HEK293 (cell line): ENCODE measurements around the gene ZFPM1.

Experiments
- CTCF ChIA-PET: fragments of 350-600 bp; formaldehyde crosslinking; extraction: SDS; loops from one replicate; lab custom pipeline; 2021; ENCODE audit warnings: antibody characterized with exemption; lab: Yijun Ruan, JAX
- POLR2A ChIA-PET: fragments of 300-600 bp; formaldehyde crosslinking; extraction: SDS; loops from one replicate; lab custom pipeline; 2020; ENCODE audit warnings: antibody characterized with exemption, inconsistent platforms; lab: Yijun Ruan, JAX
- H3K27ac ChIP-seq: fragments of 200-500 bp; sonication (Bioruptor generic); 2 replicates; pipeline ENCODE4 v1.5.1; 2014; ENCODE audit warnings: low read depth, low read length, control low read depth, inconsistent platforms; ENCODE audit errors: extremely low read depth
- H3K36me3 ChIP-seq, 2 experiments: fragments of 200-500 bp in 1 of 2; sonication (Bioruptor generic) in 1 of 2; 1 replicate in 1 of 2; 2 replicates in 1 of 2; pipeline ENCODE4 v1.5.1; 2014 to 2017; ENCODE audit warnings: inconsistent platforms in 2 of 2, low read length in 2 of 2; ENCODE audit not compliant: control insufficient read depth in 2 of 2, insufficient read depth in 1 of 2
- H3K4me1 ChIP-seq: fragments of 200-500 bp; sonication (Bioruptor generic); 2 replicates; pipeline ENCODE4 v1.5.1; 2014; ENCODE audit warnings: mild to moderate bottlenecking, low read length, inconsistent platforms; ENCODE audit not compliant: control insufficient read depth, insufficient read depth
- H3K4me3 ChIP-seq: 2 replicates; pipeline ENCODE4 v1.5.1; 2011; ENCODE audit warnings: low read depth, mild to moderate bottlenecking, control low read depth, low read length, moderate library complexity
- H3K9me3 ChIP-seq: fragments of 200-500 bp; sonication (Bioruptor generic); 2 replicates; pipeline ENCODE4 v1.5.1; 2014; ENCODE audit warnings: low read depth, low read length, inconsistent platforms; ENCODE audit not compliant: control insufficient read depth, insufficient read depth
- GLI2 ChIP-seq: fragments of 450-650 bp; formaldehyde crosslinking; IDR thresholded peaks from 2 replicates; pipeline ENCODE4; 2017; ENCODE audit warnings: missing biosample characterization, missing genetic modification characterization, low read depth, borderline replicate concordance
- INSM2 ChIP-seq: fragments of 450-650 bp; formaldehyde crosslinking; IDR thresholded peaks from 2 replicates; pipeline ENCODE4 v1.5.1; 2016; ENCODE audit warnings: missing biosample characterization, missing genetic modification characterization
- KLF1 ChIP-seq: fragments of 450-650 bp; formaldehyde crosslinking; IDR thresholded peaks from 2 replicates; pipeline ENCODE4 v1.5.1; 2016; ENCODE audit warnings: missing biosample characterization, missing genetic modification characterization
- KLF10 ChIP-seq: fragments of 450-650 bp; IDR thresholded peaks from 2 replicates; pipeline ENCODE4 v1.5.1; 2018; ENCODE audit warnings: missing biosample characterization, mild to moderate bottlenecking, missing genetic modification characterization
- MEIS1 ChIP-seq: sonication (generic); formaldehyde crosslinking; IDR thresholded peaks from 2 replicates; pipeline ENCODE4 v1.8.1; 2022; ENCODE audit warnings: missing genetic modification reagents, mild to moderate bottlenecking, borderline replicate concordance
- OVOL3 ChIP-seq: fragments of 450-650 bp; formaldehyde crosslinking; IDR thresholded peaks from 2 replicates; pipeline ENCODE4 v1.5.1; 2016; ENCODE audit warnings: missing biosample characterization, missing genetic modification characterization
- SCRT2 ChIP-seq: fragments of 450-650 bp; formaldehyde crosslinking; IDR thresholded peaks from 2 replicates; pipeline ENCODE4 v1.5.1; 2016; ENCODE audit warnings: missing biosample characterization, missing genetic modification characterization
- SP3 ChIP-seq: fragments of 450-650 bp; formaldehyde crosslinking; IDR thresholded peaks from 2 replicates; pipeline ENCODE4 v1.5.1; 2016; ENCODE audit warnings: missing biosample characterization, missing genetic modification characterization
- WT1 ChIP-seq: fragments of 450-650 bp; formaldehyde crosslinking; IDR thresholded peaks from 2 replicates; pipeline ENCODE4 v1.5.1; 2016; ENCODE audit warnings: missing biosample characterization, missing genetic modification characterization
- ZBTB1 ChIP-seq: fragments of 450-650 bp; formaldehyde crosslinking; IDR thresholded peaks from 2 replicates; pipeline ENCODE4 v1.5.1; 2016; ENCODE audit warnings: missing biosample characterization, missing genetic modification characterization
- ZBTB8A ChIP-seq: fragments of 450-650 bp; formaldehyde crosslinking; IDR thresholded peaks from 2 replicates; pipeline ENCODE4 v1.5.1; 2016; ENCODE audit warnings: missing biosample characterization, missing genetic modification characterization
- ZFP41 ChIP-seq: fragments of 450-650 bp; formaldehyde crosslinking; IDR thresholded peaks from 2 replicates; pipeline ENCODE4 v1.5.1; 2016; ENCODE audit warnings: missing biosample characterization, missing genetic modification characterization, borderline replicate concordance
- ZNF132 ChIP-seq: fragments of 450-650 bp; formaldehyde crosslinking; IDR thresholded peaks from 2 replicates; pipeline ENCODE4 v1.5.1; 2017; ENCODE audit warnings: missing biosample characterization, missing genetic modification characterization, borderline replicate concordance
- ZNF175 ChIP-seq: fragments of 450-650 bp; formaldehyde crosslinking; IDR thresholded peaks from 2 replicates; pipeline ENCODE4 v1.5.1; 2016; ENCODE audit warnings: missing biosample characterization, missing genetic modification characterization
- ZNF184 ChIP-seq: fragments of 450-650 bp; IDR thresholded peaks from 2 replicates; pipeline ENCODE4 v1.5.1; 2018; ENCODE audit warnings: missing biosample characterization, mild to moderate bottlenecking, missing genetic modification characterization
- ZNF19 ChIP-seq: fragments of 450-650 bp; formaldehyde crosslinking; IDR thresholded peaks from 2 replicates; pipeline ENCODE4; 2016; ENCODE audit warnings: missing biosample characterization, missing genetic modification characterization, low read depth
- ZNF266 ChIP-seq: fragments of 450-650 bp; formaldehyde crosslinking; IDR thresholded peaks from 2 replicates; pipeline ENCODE4 v1.5.1; 2016; ENCODE audit warnings: missing biosample characterization, missing genetic modification characterization, low read depth
- ZNF335 ChIP-seq: fragments of 450-650 bp; formaldehyde crosslinking; conservative IDR thresholded peaks from 2 replicates; pipeline ENCODE4 v1.5.1; 2016; ENCODE audit warnings: missing biosample characterization, missing genetic modification characterization
- ZNF37A ChIP-seq: fragments of 450-650 bp; IDR thresholded peaks from 2 replicates; pipeline ENCODE4 v1.5.1; 2018; ENCODE audit warnings: missing biosample characterization, missing genetic modification characterization
- ZNF571 ChIP-seq: fragments of 450-650 bp; formaldehyde crosslinking; IDR thresholded peaks from 2 replicates; pipeline ENCODE4 v1.5.0; 2017; ENCODE audit warnings: missing biosample characterization, missing genetic modification characterization
- ZNF585B ChIP-seq: fragments of 450-650 bp; formaldehyde crosslinking; IDR thresholded peaks from 2 replicates; pipeline ENCODE4 v1.5.1; 2016; ENCODE audit warnings: missing biosample characterization, missing genetic modification characterization
- ZNF621 ChIP-seq: fragments of 450-650 bp; formaldehyde crosslinking; IDR thresholded peaks from 2 replicates; pipeline ENCODE4 v1.5.1; 2017; ENCODE audit warnings: missing biosample characterization, missing genetic modification characterization
- ZNF624 ChIP-seq: fragments of 450-650 bp; formaldehyde crosslinking; IDR thresholded peaks from 2 replicates; pipeline ENCODE4 v1.5.1; 2017; ENCODE audit warnings: missing biosample characterization, missing genetic modification characterization
- ZNF654 ChIP-seq: fragments of 450-650 bp; formaldehyde crosslinking; IDR thresholded peaks from 2 replicates; pipeline ENCODE4 v1.5.1; 2016; ENCODE audit warnings: low read depth, missing biosample characterization, missing genetic modification characterization
- ZNF777 ChIP-seq: fragments of 450-650 bp; formaldehyde crosslinking; IDR thresholded peaks from 2 replicates; pipeline ENCODE4 v1.5.1; 2017; ENCODE audit warnings: missing biosample characterization, missing genetic modification characterization, borderline replicate concordance
- TF ChIP-seq, protein P1 (sequence below): fragments of 450-650 bp; formaldehyde crosslinking; IDR thresholded peaks from 2 replicates; pipeline ENCODE4 v1.5.1; 2017; ENCODE audit warnings: missing biosample characterization, missing genetic modification characterization
- TF ChIP-seq, protein P2 (sequence below): fragments of 450-650 bp; formaldehyde crosslinking; IDR thresholded peaks from 2 replicates; pipeline ENCODE4 v1.5.1; 2017; ENCODE audit warnings: missing biosample characterization, missing genetic modification characterization
- TF ChIP-seq, protein P3 (sequence below): fragments of 450-650 bp; formaldehyde crosslinking; IDR thresholded peaks from 2 replicates; pipeline ENCODE4 v1.5.1; 2016; ENCODE audit warnings: missing biosample characterization, missing genetic modification characterization, borderline replicate concordance

Gene ZFPM1

DNA sequence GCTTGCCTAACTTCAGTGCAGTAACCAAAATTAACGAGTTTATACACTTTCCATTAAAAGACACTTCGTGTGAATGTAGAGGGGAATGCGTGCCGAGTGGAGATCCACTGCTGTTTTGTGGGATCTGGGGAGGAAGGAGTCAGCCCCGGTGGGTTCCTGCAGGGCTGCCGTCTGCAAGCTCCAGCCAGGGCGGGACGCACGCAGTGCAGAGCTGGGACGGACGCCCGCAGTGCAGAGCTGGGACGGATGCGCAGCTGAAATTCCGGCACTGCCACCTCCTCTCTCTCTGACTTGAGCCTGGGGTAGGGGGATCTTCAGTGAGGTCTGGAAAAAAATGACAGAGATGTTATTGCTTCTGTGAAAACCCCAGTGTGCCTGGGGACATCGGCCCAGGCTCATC lies 100.7 kb downstream of the ZFPM1 start:
- H3K4me3 ChIP-seq = no peak overlapping the region
- no peaks in the 10 kb centered on the region for H3K9me3 ChIP-seq
- H3K4me1 ChIP-seq = no peaks in the 10 kb centered on the region
- no peaks in the 10 kb centered on the region for H3K36me3 ChIP-seq
- ChIA-PET POLR2A (no interaction called here), CTCF (interaction anchor here (1.1 kb wide), 1 partner anchor 15 kb away, joined by 3 read pairs; no protein-coding TSS in a partner anchor)
- TF ChIP-seq ZNF175 (tag by site-specific recombination) (no peak), ZNF266 (tag by site-specific recombination) (no peak), ZNF571 (no peak), ZNF585B (tag by site-specific recombination) (no peak), ZNF37A (tag by site-specific recombination) (no peak), ZNF132 (tag by site-specific recombination) (no peak), SP3 (tag by site-specific recombination) (no peak), ZNF184 (tag by site-specific recombination) (no peak), SCRT2 (tag by site-specific recombination) (no peak), ZNF621 (tag by site-specific recombination) (no peak)
- H3K27ac ChIP-seq = no peak overlapping the region

DNA sequence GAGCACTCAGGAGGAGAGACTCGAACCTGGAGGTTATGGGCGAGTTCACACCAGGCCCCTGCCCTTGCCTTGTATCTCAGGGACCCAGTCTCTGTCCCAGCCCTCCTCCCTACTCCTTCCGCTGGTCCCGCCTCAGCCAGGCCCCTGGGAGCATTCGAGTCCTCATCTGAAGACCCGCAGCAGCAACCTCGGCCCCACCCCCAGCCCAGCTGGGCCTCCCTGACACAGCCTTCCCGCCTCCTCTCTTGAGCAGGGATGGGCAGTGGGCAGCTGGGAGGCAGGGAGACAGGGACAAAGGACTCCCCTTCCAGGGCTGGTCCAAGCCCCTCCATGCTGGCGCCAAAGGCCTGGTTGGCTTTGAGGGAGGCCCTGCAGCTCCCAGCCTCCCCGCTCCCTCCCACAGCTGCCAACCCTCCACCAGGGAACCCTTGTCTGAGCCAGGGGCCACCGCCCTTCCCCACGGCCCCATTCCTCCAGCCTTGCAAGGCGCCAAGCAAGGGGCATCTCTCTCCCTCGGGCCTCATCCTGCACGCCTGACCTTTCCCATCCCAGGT lies 101.7 kb downstream of the ZFPM1 start:
- H3K4me1 ChIP-seq = no peaks in the 10 kb centered on the region
- ChIA-PET CTCF (no interaction called here), POLR2A (interaction anchor here (0.9 kb wide), 1 partner anchor 15 kb away, joined by 3 read pairs; no protein-coding TSS in a partner anchor)
- H3K27ac ChIP-seq = no peak overlapping the region
- TF ChIP-seq ZFP41 (tag by site-specific recombination) = no peak
- TF ChIP-seq ZNF624 (tag by site-specific recombination) = no peak
- no peak for TF ChIP-seq KLF1 (tag by site-specific recombination)
- TF ChIP-seq ZNF654 (tag by site-specific recombination) = no peak
- TF ChIP-seq, protein P1, sequence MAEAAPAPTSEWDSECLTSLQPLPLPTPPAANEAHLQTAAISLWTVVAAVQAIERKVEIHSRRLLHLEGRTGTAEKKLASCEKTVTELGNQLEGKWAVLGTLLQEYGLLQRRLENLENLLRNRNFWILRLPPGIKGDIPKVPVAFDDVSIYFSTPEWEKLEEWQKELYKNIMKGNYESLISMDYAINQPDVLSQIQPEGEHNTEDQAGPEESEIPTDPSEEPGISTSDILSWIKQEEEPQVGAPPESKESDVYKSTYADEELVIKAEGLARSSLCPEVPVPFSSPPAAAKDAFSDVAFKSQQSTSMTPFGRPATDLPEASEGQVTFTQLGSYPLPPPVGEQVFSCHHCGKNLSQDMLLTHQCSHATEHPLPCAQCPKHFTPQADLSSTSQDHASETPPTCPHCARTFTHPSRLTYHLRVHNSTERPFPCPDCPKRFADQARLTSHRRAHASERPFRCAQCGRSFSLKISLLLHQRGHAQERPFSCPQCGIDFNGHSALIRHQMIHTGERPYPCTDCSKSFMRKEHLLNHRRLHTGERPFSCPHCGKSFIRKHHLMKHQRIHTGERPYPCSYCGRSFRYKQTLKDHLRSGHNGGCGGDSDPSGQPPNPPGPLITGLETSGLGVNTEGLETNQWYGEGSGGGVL = no peak
- no peak for TF ChIP-seq ZBTB8A
- TF ChIP-seq, protein P2, sequence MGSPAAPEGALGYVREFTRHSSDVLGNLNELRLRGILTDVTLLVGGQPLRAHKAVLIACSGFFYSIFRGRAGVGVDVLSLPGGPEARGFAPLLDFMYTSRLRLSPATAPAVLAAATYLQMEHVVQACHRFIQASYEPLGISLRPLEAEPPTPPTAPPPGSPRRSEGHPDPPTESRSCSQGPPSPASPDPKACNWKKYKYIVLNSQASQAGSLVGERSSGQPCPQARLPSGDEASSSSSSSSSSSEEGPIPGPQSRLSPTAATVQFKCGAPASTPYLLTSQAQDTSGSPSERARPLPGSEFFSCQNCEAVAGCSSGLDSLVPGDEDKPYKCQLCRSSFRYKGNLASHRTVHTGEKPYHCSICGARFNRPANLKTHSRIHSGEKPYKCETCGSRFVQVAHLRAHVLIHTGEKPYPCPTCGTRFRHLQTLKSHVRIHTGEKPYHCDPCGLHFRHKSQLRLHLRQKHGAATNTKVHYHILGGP = no peak
- TF ChIP-seq, protein P3, sequence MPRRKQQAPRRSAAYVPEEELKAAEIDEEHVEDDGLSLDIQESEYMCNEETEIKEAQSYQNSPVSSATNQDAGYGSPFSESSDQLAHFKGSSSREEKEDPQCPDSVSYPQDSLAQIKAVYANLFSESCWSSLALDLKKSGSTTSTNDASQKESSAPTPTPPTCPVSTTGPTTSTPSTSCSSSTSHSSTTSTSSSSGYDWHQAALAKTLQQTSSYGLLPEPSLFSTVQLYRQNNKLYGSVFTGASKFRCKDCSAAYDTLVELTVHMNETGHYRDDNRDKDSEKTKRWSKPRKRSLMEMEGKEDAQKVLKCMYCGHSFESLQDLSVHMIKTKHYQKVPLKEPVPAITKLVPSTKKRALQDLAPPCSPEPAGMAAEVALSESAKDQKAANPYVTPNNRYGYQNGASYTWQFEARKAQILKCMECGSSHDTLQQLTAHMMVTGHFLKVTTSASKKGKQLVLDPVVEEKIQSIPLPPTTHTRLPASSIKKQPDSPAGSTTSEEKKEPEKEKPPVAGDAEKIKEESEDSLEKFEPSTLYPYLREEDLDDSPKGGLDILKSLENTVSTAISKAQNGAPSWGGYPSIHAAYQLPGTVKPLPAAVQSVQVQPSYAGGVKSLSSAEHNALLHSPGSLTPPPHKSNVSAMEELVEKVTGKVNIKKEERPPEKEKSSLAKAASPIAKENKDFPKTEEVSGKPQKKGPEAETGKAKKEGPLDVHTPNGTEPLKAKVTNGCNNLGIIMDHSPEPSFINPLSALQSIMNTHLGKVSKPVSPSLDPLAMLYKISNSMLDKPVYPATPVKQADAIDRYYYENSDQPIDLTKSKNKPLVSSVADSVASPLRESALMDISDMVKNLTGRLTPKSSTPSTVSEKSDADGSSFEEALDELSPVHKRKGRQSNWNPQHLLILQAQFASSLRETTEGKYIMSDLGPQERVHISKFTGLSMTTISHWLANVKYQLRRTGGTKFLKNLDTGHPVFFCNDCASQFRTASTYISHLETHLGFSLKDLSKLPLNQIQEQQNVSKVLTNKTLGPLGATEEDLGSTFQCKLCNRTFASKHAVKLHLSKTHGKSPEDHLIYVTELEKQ (tag by site-specific recombination) = no peak
- TF ChIP-seq KLF10 (tag by site-specific recombination) = no peak
- no peak for TF ChIP-seq ZNF335
- no peak for TF ChIP-seq ZNF19
- TF ChIP-seq OVOL3 = no peak
- TF ChIP-seq ZBTB1 = no peak
- TF ChIP-seq WT1 (tag by site-specific recombination) = no peak
- TF ChIP-seq INSM2 (tag by site-specific recombination) = no peak
- TF ChIP-seq GLI2 (tag by site-specific recombination) = no peak
- no peak for TF ChIP-seq MEIS1 (CRISPR knock-in tag)
- no peak for TF ChIP-seq ZNF777 (tag by site-specific recombination)
- no peak overlapping the region for H3K4me3 ChIP-seq
- H3K36me3 ChIP-seq = no peaks in the 10 kb centered on the region
- no peaks in the 10 kb centered on the region for H3K9me3 ChIP-seq
